ENCODE data around the gene ALPI. TPM values are rescaled to one million over a fixed set of nuclear protein-coding genes. Genes with fewer than 3 reads are reported as not detected.

The ALPI gene
- total and polyA plus RNA-seq, 2 donors (not counting 3 experiments of a cell fraction or from before 2014, with no cell fraction given) = not detected

GRCh38 chr2:232482301-232483238 lies 26.6 kb downstream of the ALPI start:
- ChIA-PET POLR2A (no interaction called here), CTCF (no interaction called here)
- Histone ChIP-seq H3K27me3 (ENCODE audit: control insufficient read depth in 2 of 2, insufficient read depth in 2 of 2, low read length in 2 of 2) (peaks cover 22 to 33% of the 10 kb centered on the region in 2 experiments), H3K9me1 (replicated peaks; ENCODE audit: control insufficient read depth, extremely low read depth, insufficient read depth, low read length) (no peaks in the 10 kb centered on the region), H4K20me1 (replicated peaks; ENCODE audit: control insufficient read depth, extremely low read depth, insufficient read depth, low read length) (no peaks in the 10 kb centered on the region), H2AFZ (ENCODE audit: low read depth, low read length) (no peak overlapping the region), H3K36me3 (ENCODE audit: control insufficient read depth in 2 of 2, extremely low read depth in 1 of 2, insufficient read depth in 2 of 2, low read length in 2 of 2) (no peaks in the 10 kb centered on the region), H3K27ac (ENCODE audit: insufficient read depth, low read depth, low read length) (no peak overlapping the region), H3K9me3 (replicated peaks; ENCODE audit: control insufficient read depth, insufficient read depth, low read length) (no peaks in the 10 kb centered on the region), H3K4me3 (replicated peaks in 1 of 3; ENCODE audit: insufficient read depth in 1 of 3, low read depth in 1 of 3, low read length in 3 of 3) (no peak overlapping the region), H3K4me2 (ENCODE audit: insufficient read depth, low read length) (no peak overlapping the region), H3K9ac (replicated peaks; ENCODE audit: extremely low read depth, insufficient read depth, low read length) (no peak overlapping the region), H3K79me2 (ENCODE audit: control insufficient read depth, insufficient read depth, low read length) (no peaks in the 10 kb centered on the region), H3K4me1 (ENCODE audit: control insufficient read depth, extremely low read depth, insufficient read depth, low read length) (no peaks in the 10 kb centered on the region)
- dilution Hi-C loops (cut with MboI; ENCODE audit: extremely low pct_ligation_motif_present, low sequenced_read_pairs) = no loop called here
- no peak for TF ChIP-seq GATA2 (IDR thresholded peaks at IDR 0.05; ENCODE audit: insufficient read depth, insufficient read length, low read depth, low read length)
- TF ChIP-seq FOS (IDR thresholded peaks at IDR 0.05; ENCODE audit: borderline replicate concordance, insufficient read depth, low read length) = no peak
- no peak for DNase-seq (ENCODE audit: low read depth, low spot score)
- FAIRE-seq = no peak
- intact Hi-C loops (cut with micrococcal nuclease) = no loop called here
- no TSS peak for BruUV-seq (replicated peaks)

- H3K79me2 ChIP-seq (ENCODE audit: control insufficient read depth, insufficient read depth, low read length) = no peaks in the 10 kb centered on the region
- no peaks in the 10 kb centered on the region for H3K9me3 ChIP-seq (replicated peaks; ENCODE audit: control insufficient read depth, insufficient read depth, low read length)
- DNase-seq (ENCODE audit: low read depth, low spot score) (no peak), FAIRE-seq (no peak)
- dilution Hi-C loops (cut with MboI; ENCODE audit: extremely low pct_ligation_motif_present, low sequenced_read_pairs) = no loop called here
- intact Hi-C loops (cut with micrococcal nuclease) = no loop called here
- no peak overlapping the region for H3K9ac ChIP-seq (replicated peaks; ENCODE audit: extremely low read depth, insufficient read depth, low read length)
- H3K4me3 ChIP-seq (replicated peaks in 1 of 3; ENCODE audit: insufficient read depth in 1 of 3, low read depth in 1 of 3, low read length in 3 of 3) = no peak overlapping the region
- no peaks in the 10 kb centered on the region for H4K20me1 ChIP-seq (replicated peaks; ENCODE audit: control insufficient read depth, extremely low read depth, insufficient read depth, low read length)
- no peaks in the 10 kb centered on the region for H3K36me3 ChIP-seq (ENCODE audit: control insufficient read depth in 2 of 2, extremely low read depth in 1 of 2, insufficient read depth in 2 of 2, low read length in 2 of 2)
- no peak overlapping the region for H2AFZ ChIP-seq (ENCODE audit: low read depth, low read length)
- TF ChIP-seq MAX (IDR thresholded peaks at IDR 0.05; ENCODE audit: insufficient read depth, insufficient read length) = no peak
- no peak for TF ChIP-seq FOS (IDR thresholded peaks at IDR 0.05; ENCODE audit: borderline replicate concordance, insufficient read depth, low read length)
- TF ChIP-seq POLR2A (IDR thresholded peaks at IDR 0.05; ENCODE audit: low read depth, low read length) = no peak
- no peak for TF ChIP-seq EZH2 (IDR thresholded peaks at IDR 0.05; ENCODE audit: borderline replicate concordance, low read depth, low read length, severe bottlenecking)
- no peak for TF ChIP-seq MYC (IDR thresholded peaks at IDR 0.05; ENCODE audit: low read depth, low read length)
- no peak for TF ChIP-seq CTCF (IDR thresholded peaks at IDR 0.05; ENCODE audit: extremely low read depth in 1 of 2, insufficient read depth in 1 of 2, low read depth in 1 of 2, low read length in 2 of 2)
- no peak for TF ChIP-seq GATA2 (IDR thresholded peaks at IDR 0.05; ENCODE audit: insufficient read depth, insufficient read length, low read depth, low read length)
- TF ChIP-seq JUN (IDR thresholded peaks at IDR 0.05; ENCODE audit: borderline replicate concordance, insufficient read depth, insufficient read length, low read depth) = no peak
- TF ChIP-seq POLR2AphosphoS5 (IDR thresholded peaks at IDR 0.05; ENCODE audit: insufficient read depth, low read depth, low read length) = no peak
- H3K27ac ChIP-seq (ENCODE audit: insufficient read depth, low read depth, low read length) = no peak overlapping the region
- CTCF ChIA-PET = no interaction called here
- no peaks in the 10 kb centered on the region for H3K4me1 ChIP-seq (ENCODE audit: control insufficient read depth, extremely low read depth, insufficient read depth, low read length)
- POLR2A ChIA-PET = no interaction called here
- H3K9me1 ChIP-seq (replicated peaks; ENCODE audit: control insufficient read depth, extremely low read depth, insufficient read depth, low read length) = no peaks in the 10 kb centered on the region
- H3K4me2 ChIP-seq (ENCODE audit: insufficient read depth, low read length) = no peak overlapping the region
- BruUV-seq (replicated peaks) = no TSS peak
- H3K27me3 ChIP-seq (ENCODE audit: control insufficient read depth in 2 of 2, insufficient read depth in 2 of 2, low read length in 2 of 2) = peaks cover 27 to 40% of the 10 kb centered on the region in 2 experiments
These were observed 27.5 kb downstream of the ALPI start for GRCh38 chr2:232483311-232483922.

All from endothelial cell of umbilical vein (primary cell).